Endometrial microvascular endothelial cells (primary cell): Measurements from ENCODE around the gene GSX2. TPM values are rescaled to one million over a fixed set of nuclear protein-coding genes. Genes with fewer than 3 reads are reported as not detected.

ENCODE experiments used
- in situ Hi-C: cut with HindIII; loops from 2 replicates; pipeline ENCODE4 v1.10.0; 2017; ENCODE audit warnings: low sequenced_read_pairs, low pct_unique_long_range_greater_than_20kb; ENCODE audit errors: inconsistent ontology term
- total RNA-seq: library from RNA; depleted of rRNA; stranded (reverse); fragments of >200 nt; gene quantifications from one replicate; pipeline ENCODE4 v1.2.3, GENCODE V29; 2015; ENCODE audit errors: inconsistent ontology term

Gene GSX2
- total RNA-seq, 1 donor from 2014 or later = not detected

GRCh38 chr4:54144199-54144598 is 44.2 kb downstream of the GSX2 start:
- in situ Hi-C loops = no loop called here

GRCh38 chr4:54144661-54145171 is 44.8 kb downstream of the GSX2 start:
- in situ Hi-C loops = no loop called here

- in situ Hi-C loops = no loop called here
Measured at GRCh38 chr4:54146139-54146538, 46.2 kb downstream of the GSX2 start.

GRCh38 chr4:54149323-54149722 is 49.4 kb downstream of the GSX2 start:
- in situ Hi-C loops = no loop called here

Other genes with a start within 250 kb of the GSX2 start
- 39.5 TPM for gene CHIC2, start 35.6 kb upstream of the GSX2 start, total RNA-seq
- gene PDGFRA, start 129.1 kb downstream of the GSX2 start, total RNA-seq = 0.46 TPM